HG02885 (cell line): Measurements from ENCODE around the gene CFAP300.

Experiments
- ATAC-seq: cut with Tn5 transposase; IDR thresholded peaks from one replicate; pipeline ENCODE4 v1.9.1; 2021; ENCODE audit warnings: mild to moderate bottlenecking; ENCODE audit not compliant: unreplicated experiment, poor library complexity

Gene CFAP300

GRCh38 chr11:102071497-102072472, 24.5 kb downstream of the CFAP300 start:
- ATAC-seq, result no peak

- no peak for ATAC-seq
These were observed 26.0 kb downstream of the CFAP300 start for GRCh38 chr11:102073253-102073652.

DNA sequence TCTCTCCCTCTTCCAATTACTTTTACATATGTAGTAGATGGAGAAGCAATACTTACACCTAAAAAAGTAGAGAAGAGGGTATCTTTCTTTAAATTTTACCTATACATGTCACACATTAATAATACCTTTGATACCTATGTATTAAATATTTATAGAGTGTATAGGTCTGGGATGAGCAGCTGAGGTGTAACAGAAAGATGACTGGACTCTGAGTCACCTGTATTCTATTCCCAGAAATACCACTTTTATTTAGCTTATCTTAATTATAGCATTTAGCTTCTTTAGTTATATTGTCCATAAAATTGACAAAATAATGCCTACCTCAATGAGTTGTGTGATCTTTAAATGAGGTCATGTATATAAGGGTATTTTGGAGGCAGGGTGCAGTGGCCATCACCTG, 32.4 kb downstream of the CFAP300 start:
- ATAC-seq, result no peak

DNA sequence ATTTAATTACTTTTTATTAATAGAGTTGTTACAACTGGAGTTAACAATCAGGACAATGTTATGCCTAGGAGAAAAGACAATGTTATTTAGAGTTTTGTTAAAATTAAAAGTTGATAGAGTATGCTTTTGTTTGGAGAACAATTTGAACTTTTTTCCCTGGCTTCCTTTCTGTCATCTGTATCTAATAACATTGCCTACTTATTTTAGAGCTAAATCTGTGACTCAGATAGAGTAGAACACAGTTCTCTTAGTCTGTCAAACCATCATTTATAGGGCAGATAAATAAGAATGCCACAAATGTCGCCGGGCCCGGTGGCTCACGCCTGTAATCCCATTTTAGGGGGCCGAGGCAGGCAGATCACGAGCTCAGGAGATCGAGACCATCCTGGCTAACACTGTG, 34.1 kb downstream of the CFAP300 start:
- ATAC-seq, result no peak

DNA sequence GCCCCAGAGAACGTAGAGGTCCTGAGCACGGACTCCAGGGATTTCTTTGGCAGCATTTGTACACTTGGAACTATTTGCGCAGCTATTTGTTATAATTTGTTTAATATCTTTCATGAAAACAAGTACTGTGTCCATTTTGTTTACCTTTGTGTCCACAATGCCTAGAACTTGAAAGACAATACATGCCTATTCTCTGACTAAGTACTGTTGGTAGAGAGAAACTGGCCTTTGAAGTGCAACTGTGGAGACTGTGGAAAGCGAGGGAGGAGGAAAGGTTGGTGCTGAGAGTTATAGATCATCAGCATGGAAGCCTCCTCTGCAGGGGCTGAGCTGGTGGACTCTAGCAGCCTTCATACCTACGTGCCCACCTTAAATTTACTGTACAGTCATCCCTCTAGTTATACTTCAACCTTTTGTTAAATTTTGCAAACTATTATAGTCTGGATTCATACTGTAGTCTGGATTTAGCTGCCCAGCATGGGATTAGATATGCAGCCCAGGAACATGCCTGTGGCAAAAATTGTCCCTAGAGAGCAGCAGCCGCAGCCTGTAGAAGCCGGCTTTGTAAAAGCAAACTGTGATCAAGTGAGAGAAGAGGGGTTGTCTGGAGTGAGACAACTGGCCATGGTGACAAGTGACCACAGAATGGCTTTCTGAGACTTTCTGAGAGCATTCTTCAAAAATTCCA, 38.8 kb downstream of the CFAP300 start:
- ATAC-seq, result no peak

GRCh38 chr11:102097186-102097585, 49.9 kb downstream of the CFAP300 start:
- no peak for ATAC-seq

DNA sequence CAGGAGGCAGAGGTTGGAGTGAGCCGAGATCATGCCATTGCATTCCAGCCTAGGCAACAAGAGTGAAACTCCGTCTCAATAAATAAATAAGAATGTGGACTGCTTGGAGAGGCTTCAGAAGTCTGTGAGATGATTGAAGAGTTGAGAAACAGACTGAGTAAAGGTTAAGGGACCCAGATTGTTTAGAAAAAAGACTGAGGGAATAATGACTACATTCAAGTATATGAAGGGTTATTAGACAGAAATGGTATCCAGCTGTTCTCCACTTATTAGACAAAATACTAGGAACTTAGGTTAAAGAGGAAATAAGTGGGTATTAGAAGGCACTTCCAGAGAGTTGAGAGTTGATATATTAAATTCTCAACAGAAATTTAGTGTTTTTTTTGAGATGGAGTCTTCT, 52.5 kb downstream of the CFAP300 start:
- no peak for ATAC-seq

- ATAC-seq, result no peak
These were observed 61.6 kb downstream of the CFAP300 start for GRCh38 chr11:102108734-102109440.

- ATAC-seq, result peak; percentile 87
These were observed 62.9 kb downstream of the CFAP300 start, which contains the start of gene YAP1 for GRCh38 chr11:102109896-102110760. Gene YAP1 (plus strand): TSS chr11:102110447. CDS start chr11:102110849, 402 bp downstream.

GRCh38 chr11:102110761-102111010, 63.4 kb downstream of the CFAP300 start:
- ATAC-seq, result peak; percentile 15

- ATAC-seq, result no peak
These were observed 64.0 kb downstream of the CFAP300 start for GRCh38 chr11:102111011-102111786.

GRCh38 chr11:102111787-102112508, 64.7 kb downstream of the CFAP300 start:
- ATAC-seq, result no peak

DNA sequence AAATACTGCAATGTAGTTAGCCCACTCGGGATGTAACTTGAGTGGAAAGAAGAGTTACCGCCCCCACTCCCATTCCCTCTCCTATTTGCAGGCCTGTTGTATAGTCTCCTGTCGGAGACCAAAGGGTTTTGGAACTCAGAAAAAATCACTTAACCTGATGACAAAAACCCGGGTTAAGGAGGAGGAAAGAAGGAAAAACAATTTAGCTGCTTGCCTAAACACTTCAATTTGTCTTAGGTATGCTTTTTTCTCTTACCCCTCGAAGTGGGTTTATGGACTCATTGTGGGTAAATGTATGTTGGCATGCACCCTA, 65.2 kb downstream of the CFAP300 start:
- ATAC-seq, result no peak

DNA sequence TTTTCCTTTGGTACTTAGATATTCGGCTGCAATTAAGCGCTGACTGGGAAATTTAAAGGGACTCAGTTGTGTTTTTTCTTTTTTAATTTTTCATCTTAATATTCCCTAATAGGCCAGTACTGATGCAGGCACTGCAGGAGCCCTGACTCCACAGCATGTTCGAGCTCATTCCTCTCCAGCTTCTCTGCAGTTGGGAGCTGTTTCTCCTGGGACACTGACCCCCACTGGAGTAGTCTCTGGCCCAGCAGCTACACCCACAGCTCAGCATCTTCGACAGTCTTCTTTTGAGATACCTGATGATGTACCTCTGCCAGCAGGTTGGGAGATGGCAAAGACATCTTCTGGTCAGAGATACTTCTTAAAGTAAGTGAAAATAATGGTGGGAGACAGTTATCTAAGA, 66.8 kb downstream of the CFAP300 start:
- ATAC-seq, result no peak

- no peak for ATAC-seq
These were observed 68.3 kb downstream of the CFAP300 start for GRCh38 chr11:102115557-102115956.

DNA sequence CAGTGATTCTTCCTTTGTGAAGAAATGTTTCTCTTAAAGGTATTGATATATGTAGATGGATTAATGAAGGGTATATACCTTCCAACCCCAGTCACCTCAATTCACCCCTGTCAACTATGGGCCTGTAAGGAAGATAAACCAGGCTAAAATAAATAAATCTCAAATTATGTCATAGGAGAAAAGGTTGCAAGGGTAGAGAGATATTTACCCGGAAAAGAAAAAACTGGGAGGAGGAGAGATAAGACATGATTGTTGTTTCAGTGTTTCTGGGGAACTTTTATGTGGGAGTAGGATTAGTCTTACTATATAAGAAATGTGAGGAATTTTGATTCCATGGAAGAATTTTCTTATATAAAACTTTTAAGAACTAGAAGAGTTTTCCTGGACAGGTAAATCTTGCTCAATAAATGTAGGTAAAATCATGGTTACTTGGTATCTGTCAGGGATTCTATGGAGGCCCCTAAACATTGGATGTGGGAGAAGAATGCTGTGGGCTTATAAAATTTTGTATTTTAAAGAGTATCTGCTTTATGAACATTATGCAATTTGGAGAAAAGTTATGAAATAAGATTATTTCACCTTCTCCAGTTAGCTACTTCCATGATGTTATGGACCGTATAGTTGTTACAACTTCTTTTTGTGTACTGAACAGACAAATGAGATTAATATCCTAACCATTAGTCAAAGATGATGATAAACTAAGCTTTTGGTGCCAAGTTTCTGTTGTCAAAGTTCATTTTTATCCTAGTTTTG, 69.4 kb downstream of the CFAP300 start:
- no peak for ATAC-seq

GRCh38 chr11:102117472-102118113, 70.4 kb downstream of the CFAP300 start:
- no peak for ATAC-seq

DNA sequence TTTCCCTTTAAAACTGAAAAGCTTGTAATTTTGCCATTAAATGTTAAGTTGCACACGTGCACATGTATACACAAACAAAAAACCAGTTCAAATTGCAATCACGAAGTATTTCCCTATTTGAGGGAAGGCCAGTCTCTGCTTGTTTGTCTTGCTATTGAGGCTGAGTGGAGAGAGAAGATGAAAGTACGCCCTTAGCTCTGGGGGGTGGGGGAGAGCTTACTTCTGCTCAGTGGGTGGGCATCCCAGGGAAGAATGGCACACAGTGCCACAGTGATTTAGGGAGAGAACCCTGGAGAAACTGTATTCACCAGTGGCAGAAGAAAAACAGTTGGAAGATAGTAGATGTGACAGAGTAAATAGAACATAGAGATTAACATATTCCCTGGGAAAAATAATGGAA, 71.7 kb downstream of the CFAP300 start:
- no peak for ATAC-seq
